ENCODE results near the gene GALNT18.

GALNT18 gene

DNA sequence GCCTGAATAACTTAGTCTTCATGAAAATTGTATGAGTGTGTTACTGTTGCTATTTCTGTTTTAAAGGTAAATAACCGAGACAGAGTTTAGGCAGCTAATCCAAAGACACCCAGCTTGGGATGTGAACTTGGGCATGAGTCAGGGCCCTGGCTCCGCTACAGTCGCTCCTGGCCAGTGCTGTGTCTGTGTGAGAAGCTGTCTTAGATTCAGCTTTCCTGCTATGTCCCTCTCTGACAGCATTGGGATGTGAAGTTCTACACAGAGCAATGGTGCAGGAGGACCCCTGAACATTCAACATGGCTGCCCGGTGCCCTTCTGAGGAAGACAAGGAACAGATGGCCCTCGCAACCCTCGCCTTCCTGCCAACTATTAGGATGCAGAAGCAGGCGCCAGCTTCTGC, 49.4 kb downstream of the GALNT18 start:
- Histone ChIP-seq H3K79me2 (ENCODE audit: insufficient read depth, low read length) (no peaks in the 10 kb centered on the region), H3K9ac (ENCODE audit: low read length) (no peak overlapping the region), H3K9me3 (ENCODE audit: insufficient read depth, low read length) (no peaks in the 10 kb centered on the region)

GRCh38 chr11:11571893-11572292, 49.9 kb downstream of the GALNT18 start:
- H3K27me3 ChIP-seq (ENCODE audit: low read length) = no peaks in the 10 kb centered on the region
- H3K79me2 ChIP-seq (ENCODE audit: insufficient read depth, low read length) = no peaks in the 10 kb centered on the region
- H3F3A ChIP-seq (ENCODE audit: insufficient read depth) = no peaks in the 10 kb centered on the region
- TF ChIP-seq EZH2phosphoT487 (conservative IDR thresholded peaks at IDR 0.05; ENCODE audit: low read length) = no peak
- no peak for TF ChIP-seq CTCF (IDR thresholded peaks at IDR 0.05; ENCODE audit: insufficient read depth, low read length, poor library complexity, severe bottlenecking)
- no peak overlapping the region for H3K27ac ChIP-seq (ENCODE audit: low read depth, low read length)
- no peak overlapping the region for H3K4me2 ChIP-seq (ENCODE audit: low read depth, low read length, poor library complexity, severe bottlenecking)
- H2AFZ ChIP-seq (ENCODE audit: low read depth, low read length, severe bottlenecking) = no peak overlapping the region
- H4K20me1 ChIP-seq (ENCODE audit: low read depth, low read length) = no peaks in the 10 kb centered on the region
- no peak overlapping the region for H3K9ac ChIP-seq (ENCODE audit: low read length)
- no peaks in the 10 kb centered on the region for H3K36me3 ChIP-seq (ENCODE audit: low read length)
- no peak overlapping the region for H3K4me3 ChIP-seq (ENCODE audit: insufficient read depth, low read length, poor library complexity, severe bottlenecking)
- H3K9me2 ChIP-seq (replicated peaks; ENCODE audit: insufficient read depth, low read length) = no peaks in the 10 kb centered on the region
- no peaks in the 10 kb centered on the region for H3K9me3 ChIP-seq (ENCODE audit: insufficient read depth, low read length)

More for the DNA sequence above, 49.4 kb downstream of the GALNT18 start:
- Histone ChIP-seq H2AFZ (ENCODE audit: low read depth, low read length, severe bottlenecking) (no peak overlapping the region), H3F3A (ENCODE audit: insufficient read depth) (no peaks in the 10 kb centered on the region), H3K4me2 (ENCODE audit: low read depth, low read length, poor library complexity, severe bottlenecking) (no peak overlapping the region), H3K36me3 (ENCODE audit: low read length) (no peaks in the 10 kb centered on the region), H4K20me1 (ENCODE audit: low read depth, low read length) (no peaks in the 10 kb centered on the region), H3K27ac (ENCODE audit: low read depth, low read length) (no peak overlapping the region), H3K4me3 (ENCODE audit: insufficient read depth, low read length, poor library complexity, severe bottlenecking) (no peak overlapping the region), H3K27me3 (ENCODE audit: low read length) (no peaks in the 10 kb centered on the region), H3K9me2 (replicated peaks; ENCODE audit: insufficient read depth, low read length) (no peaks in the 10 kb centered on the region)
- TF ChIP-seq CTCF (IDR thresholded peaks at IDR 0.05; ENCODE audit: insufficient read depth, low read length, poor library complexity, severe bottlenecking) (no peak), EZH2phosphoT487 (conservative IDR thresholded peaks at IDR 0.05; ENCODE audit: low read length) (no peak)

DNA sequence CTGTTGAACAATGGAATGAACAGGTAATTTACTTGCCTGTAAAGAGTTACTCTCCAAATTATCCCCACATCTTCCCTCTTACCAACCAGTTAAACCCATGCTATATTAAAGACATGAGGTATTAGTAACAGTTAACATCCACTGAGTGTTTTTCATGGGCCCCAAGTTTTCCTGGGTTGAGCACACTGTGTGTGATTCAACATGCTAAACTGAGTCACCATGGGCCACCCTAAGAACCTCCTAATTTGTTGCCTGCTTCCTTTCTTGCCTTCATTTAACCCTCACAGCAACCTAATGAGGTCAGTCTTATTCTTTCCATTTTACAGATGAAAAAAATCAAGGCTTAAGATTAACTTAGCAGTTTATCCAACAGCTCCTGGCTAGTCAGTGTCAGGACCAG, 51.0 kb downstream of the GALNT18 start:
- H3F3A ChIP-seq (ENCODE audit: insufficient read depth) = no peaks in the 10 kb centered on the region
- H2AFZ ChIP-seq (ENCODE audit: low read depth, low read length, severe bottlenecking) = no peak overlapping the region
- no peak overlapping the region for H3K4me3 ChIP-seq (ENCODE audit: insufficient read depth, low read length, poor library complexity, severe bottlenecking)
- TF ChIP-seq CTCF (IDR thresholded peaks at IDR 0.05; ENCODE audit: insufficient read depth, low read length, poor library complexity, severe bottlenecking) (no peak), EZH2phosphoT487 (conservative IDR thresholded peaks at IDR 0.05; ENCODE audit: low read length) (no peak)
- no peak overlapping the region for H3K4me2 ChIP-seq (ENCODE audit: low read depth, low read length, poor library complexity, severe bottlenecking)
- no peaks in the 10 kb centered on the region for H4K20me1 ChIP-seq (ENCODE audit: low read depth, low read length)
- H3K9me3 ChIP-seq (ENCODE audit: insufficient read depth, low read length) = no peaks in the 10 kb centered on the region
- H3K27ac ChIP-seq (ENCODE audit: low read depth, low read length) = no peak overlapping the region
- no peak overlapping the region for H3K9ac ChIP-seq (ENCODE audit: low read length)
- H3K79me2 ChIP-seq (ENCODE audit: insufficient read depth, low read length) = no peaks in the 10 kb centered on the region
- H3K9me2 ChIP-seq (replicated peaks; ENCODE audit: insufficient read depth, low read length) = no peaks in the 10 kb centered on the region
- no peaks in the 10 kb centered on the region for H3K36me3 ChIP-seq (ENCODE audit: low read length)
- no peaks in the 10 kb centered on the region for H3K27me3 ChIP-seq (ENCODE audit: low read length)

All from SU-DHL-6 (cell line).